GM18519 (cell line): ENCODE data around the gene SLC25A41.
"Not testable (repeated sequence)": the region's sequence is repeated elsewhere in the genome, so short reads cannot be mapped to it uniquely, and the experiment has no call there.

Source experiments
- ATAC-seq: cut with Tn5 transposase; IDR thresholded peaks from one replicate; pipeline ENCODE4 v1.9.1; 2021; ENCODE audit warnings: mild to moderate bottlenecking, moderate library complexity; ENCODE audit not compliant: unreplicated experiment, low FRiP score

The SLC25A41 gene

GRCh38 chr19:6413291-6413690, 20.3 kb downstream of the SLC25A41 start:
- no peak for ATAC-seq

- ATAC-seq, result no peak
These were observed 21.0 kb downstream of the SLC25A41 start for GRCh38 chr19:6412447-6413091.

- no peak for ATAC-seq
These were observed 21.5 kb downstream of the SLC25A41 start for GRCh38 chr19:6412061-6412446.

- no peak for ATAC-seq
These were observed 24.2 kb downstream of the SLC25A41 start for GRCh38 chr19:6409346-6409745.

- no peak for ATAC-seq
These were observed 27.2 kb downstream of the SLC25A41 start for GRCh38 chr19:6406401-6406800.

GRCh38 chr19:6402837-6403608, 30.5 kb downstream of the SLC25A41 start:
- ATAC-seq, result no peak

- no peak for ATAC-seq
These were observed 31.5 kb downstream of the SLC25A41 start for GRCh38 chr19:6402058-6402457.

- not testable (repeated sequence) for ATAC-seq
These were observed 33.3 kb downstream of the SLC25A41 start for GRCh38 chr19:6400062-6400944.

GRCh38 chr19:6396305-6396704, 37.3 kb downstream of the SLC25A41 start:
- ATAC-seq, result no peak

GRCh38 chr19:6394831-6395230, 38.7 kb downstream of the SLC25A41 start:
- ATAC-seq, result no peak

GRCh38 chr19:6393983-6394412, 39.6 kb downstream of the SLC25A41 start:
- ATAC-seq, result peak; percentile 16

GRCh38 chr19:6393074-6393982, 40.2 kb downstream of the SLC25A41 start, which contains the start of gene GTF2F1:
TSS of gene GTF2F1 (minus strand) at chr19:6393164. CDS start at chr19:6392995, 169 bp downstream.
- peak; percentile 65 for ATAC-seq

- no peak for ATAC-seq
These were observed 41.1 kb downstream of the SLC25A41 start for GRCh38 chr19:6392221-6393073.

- no peak for ATAC-seq
These were observed 46.2 kb downstream of the SLC25A41 start for GRCh38 chr19:6387372-6387771.

- ATAC-seq, result no peak
These were observed 49.2 kb downstream of the SLC25A41 start for GRCh38 chr19:6384381-6384780.

- no peak for ATAC-seq
These were observed 50.4 kb downstream of the SLC25A41 start for GRCh38 chr19:6383188-6383587.

GRCh38 chr19:6381030-6381750, 52.4 kb downstream of the SLC25A41 start:
- ATAC-seq, result no peak

GRCh38 chr19:6379744-6380143, 53.8 kb downstream of the SLC25A41 start:
- ATAC-seq, result no peak
